Adipose tissue (tissue), 3 donors: ENCODE results near the gene ECE1. TPM values are rescaled to one million over a fixed set of nuclear protein-coding genes. Genes with fewer than 3 reads are reported as not detected.

ENCODE experiments used
- H3K27ac ChIP-seq: one replicate; pipeline ENCODE4 v1.5.1; 2013; ENCODE audit warnings: low read depth, low read length
- WGBS, 3 donors: extraction: QIAGEN DNeasy Blood & Tissue Kit; methylation state at CpG; one replicate each; pipeline ENCODE4 v1.1.7; 2013; 5-methylcytosine and 5-hydroxymethylcytosine counted together
- polyA plus RNA-seq, 3 donors: library from polyadenylated mRNA; stranded (reverse); fragments of 200-250 nt; gene quantifications; one replicate each; pipeline ENCODE4 v1.2.3, GENCODE V29; 2013
- donor health status: healthy with polysubstance abuse.
- donor health status: Bipolar disorder and iron deficiency.
- donor health status: healthy.

The ECE1 gene
- polyA plus RNA-seq: 100 to 1,000 TPM in 1 of 3 donors, 10 to 100 TPM in 2; 63.8 to 110 (median 65.3) TPM

- H3K27ac ChIP-seq: peak within 1 kb of the TSS; percentile 76
- 1 to 2% (median 1%) methylated on average over 64 to 90 of the region's 90 CpGs for WGBS, 3 donors
These were observed at the start of gene ECE1 for GRCh38 chr1:21289700-21290545. Gene ECE1 (minus strand): TSS chr1:21290463. CDS start chr1:21290414, 49 bp downstream.

DNA sequence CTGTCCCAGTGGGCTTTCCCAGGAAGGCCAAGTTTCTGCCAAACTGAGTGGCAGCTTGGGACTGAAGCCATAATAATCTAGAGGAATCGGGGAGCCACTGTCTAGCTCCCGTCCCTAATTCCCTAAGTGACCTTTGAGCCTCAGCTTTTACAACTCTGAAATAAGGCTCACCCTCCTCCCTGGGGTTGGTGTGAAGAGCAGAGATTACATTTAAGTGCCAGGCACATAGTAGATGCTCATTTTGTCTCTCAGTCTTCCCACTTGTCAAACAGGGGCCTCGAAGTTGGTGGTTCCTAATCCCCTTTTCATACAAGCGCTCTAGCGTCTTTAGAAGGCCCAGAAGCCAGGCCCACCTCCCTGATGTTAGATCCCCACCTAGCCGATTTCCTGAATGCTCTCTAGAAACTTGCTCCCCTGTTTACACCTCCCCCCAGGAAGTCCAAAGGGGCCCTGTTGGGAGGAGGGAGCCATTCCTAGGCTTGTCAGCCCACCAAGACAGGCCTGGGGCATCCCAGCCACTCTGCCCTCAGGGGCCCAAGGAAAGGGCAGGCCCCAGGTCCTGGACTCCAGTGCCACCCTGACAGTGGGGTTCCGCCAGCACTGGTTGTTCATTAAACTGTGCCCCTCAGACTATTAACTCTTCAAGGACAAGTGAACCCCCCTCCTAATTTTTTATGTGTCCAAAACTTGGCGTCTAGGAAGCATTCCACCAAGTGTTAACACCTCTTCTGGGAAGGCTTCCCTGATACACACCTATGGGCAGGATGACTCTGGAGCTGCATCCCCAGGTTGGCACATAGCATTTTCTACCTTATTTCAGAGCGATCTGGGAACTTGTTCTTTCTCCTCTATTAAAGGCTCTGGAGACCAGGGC lies 49.3 kb upstream of the ECE1 start:
- 52 to 83% (median 76%) methylated on average over 9 of the region's 9 CpGs for WGBS, 3 donors
- no peak overlapping the region for H3K27ac ChIP-seq

- 19 to 52% (median 40%) methylated on average over 10 of the region's 10 CpGs for WGBS, 3 donors
- peak overlapping the region; percentile 21 for H3K27ac ChIP-seq
These were observed 48.5 kb upstream of the ECE1 start for GRCh38 chr1:21338573-21339355.

DNA sequence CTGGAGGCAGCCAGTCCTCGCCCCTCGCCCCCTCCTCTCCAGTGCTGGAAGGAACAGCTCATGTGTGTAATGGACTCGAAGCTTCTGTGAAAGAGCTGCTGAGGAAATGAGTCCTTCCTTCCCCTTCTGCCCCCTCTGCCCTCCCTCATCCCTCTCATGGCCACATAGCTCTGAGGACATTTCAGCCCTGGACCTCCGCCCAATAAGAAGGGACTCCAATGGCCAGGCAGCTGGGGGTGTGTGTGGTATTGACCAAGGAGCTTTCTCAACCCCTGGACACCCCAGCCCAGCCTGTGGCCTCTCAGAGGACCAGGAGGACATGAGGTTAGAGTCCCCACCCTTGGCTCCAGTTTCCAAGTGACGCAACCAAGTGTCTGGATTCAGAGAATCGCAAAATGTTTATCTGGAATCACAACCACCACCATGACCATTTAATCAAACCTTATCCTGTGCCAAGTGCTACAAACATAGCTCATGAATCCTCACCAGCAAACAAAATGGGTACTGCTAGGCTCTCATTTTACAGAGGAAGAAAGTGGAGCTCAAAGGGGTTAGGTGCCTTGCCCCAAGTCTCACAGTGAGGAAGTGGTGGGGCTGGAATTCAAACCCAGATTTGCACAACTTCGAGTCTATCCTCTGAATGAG lies 47.8 kb upstream of the ECE1 start:
- H3K27ac ChIP-seq: peak overlapping the region; percentile 84
- 13 to 25% (median 17%) methylated on average over 7 of the region's 7 CpGs for WGBS, 3 donors

GRCh38 chr1:21337454-21337927 lies 47.2 kb upstream of the ECE1 start:
- H3K27ac ChIP-seq: peak overlapping the region; percentile 84
- WGBS, 3 donors: 38 to 50% (median 44%) methylated on average over 8 of the region's 8 CpGs

- H3K27ac ChIP-seq: peak overlapping the region; percentile 84
- 43 to 59% (median 54%) methylated on average over 8 of the region's 8 CpGs for WGBS, 3 donors
These were observed 46.8 kb upstream of the ECE1 start for GRCh38 chr1:21337010-21337437.

DNA sequence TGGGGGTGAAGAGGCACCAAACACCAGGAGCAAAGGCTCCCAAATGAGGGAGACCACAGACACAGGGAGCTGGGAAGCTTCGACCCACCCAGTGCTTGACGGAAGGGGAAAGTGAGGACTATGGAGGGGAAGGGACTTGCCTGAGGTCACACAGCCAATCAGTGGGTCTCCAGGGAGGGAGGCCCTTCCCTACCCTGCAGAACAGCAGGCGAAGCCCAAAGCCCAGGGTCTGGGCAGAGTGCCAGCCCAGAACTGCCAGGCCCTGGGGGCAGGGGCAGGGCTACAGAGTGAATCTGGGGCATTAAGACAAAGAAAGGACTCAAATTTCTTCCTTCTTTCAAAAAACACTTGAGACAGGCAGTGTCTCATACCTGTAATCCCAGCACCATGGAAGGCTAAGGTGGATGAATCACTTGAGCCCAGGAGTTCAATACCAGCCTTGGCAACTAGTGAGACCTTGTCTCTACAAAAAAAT lies 45.5 kb upstream of the ECE1 start:
- H3K27ac ChIP-seq: no peak overlapping the region
- WGBS, 3 donors: 52 to 70% (median 58%) methylated on average over 3 of the region's 3 CpGs

- H3K27ac ChIP-seq: peak overlapping the region; percentile 74
- WGBS, 3 donors: 48 to 52% (median 48%) methylated on average over 19 of the region's 19 CpGs
These were observed 44.9 kb upstream of the ECE1 start for GRCh38 chr1:21335088-21335691.

- peak overlapping the region; percentile 74 for H3K27ac ChIP-seq
- 15 to 17% (median 17%) methylated on average over 20 of the region's 20 CpGs for WGBS, 3 donors
These were observed 44.2 kb upstream of the ECE1 start for GRCh38 chr1:21334214-21335087.

GRCh38 chr1:21333824-21334213 lies 43.6 kb upstream of the ECE1 start:
- H3K27ac ChIP-seq: peak overlapping the region; percentile 74
- 70 to 88% (median 86%) methylated on average over 5 of the region's 5 CpGs for WGBS, 3 donors

DNA sequence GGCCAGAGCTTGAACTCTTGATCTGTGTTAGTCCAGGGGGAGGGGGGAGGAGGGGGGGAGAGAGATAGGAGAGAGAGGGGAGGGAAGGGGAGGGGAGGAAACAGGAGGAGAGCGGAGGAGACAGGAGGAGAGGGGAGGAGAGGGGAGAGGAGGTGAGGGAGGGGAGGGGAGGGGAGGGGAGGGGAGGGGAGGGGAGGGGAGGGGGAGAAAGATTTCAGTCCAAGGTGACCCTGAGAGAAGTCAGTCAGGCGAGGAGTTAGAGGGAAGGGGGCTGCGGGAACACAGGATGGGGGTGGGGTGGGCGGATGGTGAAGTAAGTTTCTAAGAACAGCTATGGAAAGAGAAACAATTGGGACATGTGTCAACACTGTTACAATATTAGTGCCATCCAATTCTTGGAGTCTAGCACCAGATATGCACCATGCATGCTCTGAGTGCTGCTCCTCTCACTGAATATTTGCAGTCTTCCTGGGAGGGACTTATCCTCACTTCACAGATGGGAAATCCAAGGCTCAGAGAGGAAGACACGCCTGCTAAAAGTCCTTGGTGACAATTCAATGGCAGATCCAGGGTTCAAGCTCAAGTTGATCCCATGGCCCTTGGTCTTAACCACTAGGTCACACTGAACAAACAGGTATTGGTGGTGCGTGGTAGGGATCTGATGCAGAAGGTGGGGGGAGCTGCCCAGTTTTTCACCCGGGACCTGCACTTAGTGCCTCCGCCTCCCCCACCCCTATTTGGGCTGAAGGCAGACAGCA lies 42.5 kb upstream of the ECE1 start:
- 46 to 69% (median 57%) methylated on average over 7 of the region's 8 CpGs for WGBS, 3 donors
- H3K27ac ChIP-seq: no peak overlapping the region

DNA sequence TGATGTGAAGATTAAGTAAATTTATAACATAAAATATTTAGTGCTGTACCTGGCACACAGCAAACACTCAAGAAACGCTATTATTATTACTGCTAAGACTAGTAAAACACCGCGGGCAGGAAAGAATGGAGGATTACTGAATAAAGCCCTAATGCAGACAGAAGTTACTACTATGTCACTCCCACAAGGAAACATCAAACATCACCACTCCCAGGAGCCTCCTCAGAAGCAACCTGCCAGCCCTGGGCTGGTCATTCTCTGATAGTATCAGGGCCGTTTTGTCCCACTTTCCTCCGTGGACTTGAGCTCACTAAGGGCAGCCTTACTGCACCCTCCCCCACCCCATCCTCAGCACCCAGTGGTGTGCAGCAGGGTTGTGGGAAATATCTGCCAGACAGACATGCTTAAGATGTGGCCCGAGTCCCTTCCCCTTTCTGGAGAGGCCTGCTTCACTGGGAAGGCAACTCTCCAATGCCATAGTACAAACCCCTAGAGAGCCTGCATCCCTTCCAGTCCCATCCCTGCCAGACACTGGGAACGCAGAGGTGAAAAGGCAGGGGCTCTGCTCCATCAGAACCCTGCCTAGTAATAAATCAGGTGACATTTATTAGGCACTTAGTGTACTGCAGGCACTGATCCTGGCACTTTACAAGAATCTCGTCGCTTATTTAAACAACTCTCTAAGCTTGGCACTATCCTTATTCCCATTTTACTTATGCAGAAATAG lies 41.7 kb upstream of the ECE1 start:
- H3K27ac ChIP-seq: no peak overlapping the region
- WGBS, 3 donors: 42 to 53% (median 47%) methylated on average over 9 of the region's 9 CpGs

- WGBS, 3 donors: 67 to 86% (median 73%) methylated on average over 2 of the region's 2 CpGs
- H3K27ac ChIP-seq: no peak overlapping the region
These were observed 40.3 kb upstream of the ECE1 start for GRCh38 chr1:21330544-21330943.

DNA sequence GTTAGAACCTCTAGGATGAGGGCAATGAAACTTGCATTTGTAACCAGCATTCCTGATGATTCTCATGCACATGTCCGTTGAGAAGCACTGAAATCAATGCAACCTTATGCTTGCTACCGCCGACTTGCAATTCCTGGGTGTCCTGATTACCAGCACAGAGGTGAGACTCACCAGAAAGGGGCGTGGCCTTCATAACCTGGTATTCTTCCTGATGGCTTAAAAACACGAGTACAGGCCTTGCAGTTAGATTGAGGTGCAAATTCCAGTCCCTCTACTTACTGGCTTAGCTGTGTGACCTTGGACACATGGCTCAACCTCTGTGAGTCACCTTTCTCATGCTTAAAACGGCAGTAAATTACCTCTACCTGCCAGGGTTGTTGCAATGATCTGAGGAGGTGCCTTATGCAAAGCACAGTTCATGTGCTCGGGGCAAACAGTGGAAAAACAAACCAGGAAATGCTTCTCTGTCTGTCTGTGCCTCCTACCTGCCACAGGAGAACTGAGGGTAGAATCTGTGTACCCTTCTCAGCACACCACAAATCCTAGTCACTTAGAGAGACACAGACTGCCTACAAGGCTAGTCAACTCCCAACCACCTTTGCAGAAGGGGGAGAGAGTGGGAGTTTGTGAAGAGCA lies 39.1 kb upstream of the ECE1 start:
- 21 to 85% (median 75%) methylated on average over 7 of the region's 7 CpGs for WGBS, 3 donors
- no peak overlapping the region for H3K27ac ChIP-seq
